Activated CD4-positive, alpha-beta T cell treated with anti-CD3 and anti-CD28 coated beads, Interleukin-2, amount 50 U/mL, for 48 hours (primary cell): ENCODE data around the gene AOPEP.
A peak's percentile ranks its signal among the peaks of the same experiment; 100 is the strongest.

Experiments used
- DNase-seq, 2 experiments: peaks; one replicate each; pipeline ENCODE4 v3.0.0-alpha.2; 2020

Gene AOPEP

GRCh38 chr9:94761481-94761880 lies 35.0 kb downstream of the AOPEP start:
- no peak for DNase-seq

- DNase-seq, result no peak
Measured at GRCh38 chr9:94767331-94768072, 41.0 kb downstream of the AOPEP start.

GRCh38 chr9:94768766-94769165 lies 42.3 kb downstream of the AOPEP start:
- DNase-seq, result no peak

- DNase-seq, result no peak
Measured at GRCh38 chr9:94770334-94770733, 43.8 kb downstream of the AOPEP start.

GRCh38 chr9:94771096-94771495 lies 44.6 kb downstream of the AOPEP start:
- DNase-seq, result no peak

- DNase-seq, result no peak
Measured at GRCh38 chr9:94772144-94772543, 45.6 kb downstream of the AOPEP start.

GRCh38 chr9:94772639-94773303 lies 46.3 kb downstream of the AOPEP start:
- DNase-seq, result no peak

GRCh38 chr9:94773655-94774054 lies 47.2 kb downstream of the AOPEP start:
- DNase-seq, result no peak

GRCh38 chr9:94778013-94778412 lies 51.5 kb downstream of the AOPEP start:
- DNase-seq, result no peak

GRCh38 chr9:94779031-94779430 lies 52.5 kb downstream of the AOPEP start:
- DNase-seq, result no peak

- no peak for DNase-seq
Measured at GRCh38 chr9:94779693-94780290, 53.3 kb downstream of the AOPEP start.

- DNase-seq, result peak; percentile 26 to 52
Measured at GRCh38 chr9:94780516-94780950, 54.0 kb downstream of the AOPEP start.

GRCh38 chr9:94782355-94783101 lies 56.0 kb downstream of the AOPEP start:
- no peak for DNase-seq

GRCh38 chr9:94783102-94783682 lies 56.7 kb downstream of the AOPEP start:
- peak; percentile 43 to 55 for DNase-seq

GRCh38 chr9:94783928-94784327 lies 57.4 kb downstream of the AOPEP start:
- DNase-seq, result no peak

- DNase-seq, result no peak
Measured at GRCh38 chr9:94785215-94786169, 59.0 kb downstream of the AOPEP start.

GRCh38 chr9:94786586-94786985 lies 60.1 kb downstream of the AOPEP start:
- DNase-seq, result no peak

- DNase-seq, result no peak
Measured at GRCh38 chr9:94787266-94787665, 60.8 kb downstream of the AOPEP start.

GRCh38 chr9:94788570-94789105 lies 62.1 kb downstream of the AOPEP start:
- no peak for DNase-seq

GRCh38 chr9:94791435-94791834 lies 64.9 kb downstream of the AOPEP start:
- DNase-seq, result no peak

GRCh38 chr9:94792511-94792910 lies 66.0 kb downstream of the AOPEP start:
- DNase-seq, result no peak
